ENCODE data around the gene DUSP8. TPM values are rescaled to one million over a fixed set of nuclear protein-coding genes. Genes with fewer than 3 reads are reported as not detected.
A peak's percentile ranks its signal among the peaks of the same experiment; 100 is the strongest.

The DUSP8 gene
- total and polyA plus RNA-seq, 2 donors (not counting 1 experiment from before 2014, with no cell fraction given), result 4.3 to 7.2 TPM

- ChIA-PET CTCF (interaction anchor here (1.1 to 1.9 kb wide), 3 partner anchors 8 to 19 kb away, joined by 3 to 7 read pairs (median 5); no protein-coding TSS in a partner anchor), POLR2A (no interaction called here)
- 68% methylated on average over 12 of the region's 13 CpGs for WGBS (ENCODE audit: insufficient coverage)
- Mint-ChIP-seq H3K4me3 (no peak overlapping the region), H3K27ac (no peak overlapping the region), H3K4me1 (peaks cover 7% of the 10 kb centered on the region), H3K27me3 (peaks cover 30% of the 10 kb centered on the region), H3K9me3 (ENCODE audit: insufficient read depth) (no peaks in the 10 kb centered on the region)
- Histone ChIP-seq H3K4me2 (replicated peaks; ENCODE audit: low read depth, low read length, poor library complexity, severe bottlenecking) (no peak overlapping the region), H3K4me1 (ENCODE audit: control insufficient read depth in 2 of 2, insufficient read depth in 2 of 2, low read length in 2 of 2) (peaks cover 0 to 10% of the 10 kb centered on the region in 2 donors), H3K4me3 (ENCODE audit: control extremely low read depth in 1 of 5, extremely low read depth in 1 of 5, insufficient read depth in 1 of 5, low read depth in 2 of 5, low read length in 4 of 5) (no peak overlapping the region), H3K27me3 (replicated peaks in 1 of 4; ENCODE audit: control extremely low read depth in 1 of 4, control insufficient read depth in 3 of 4, insufficient read depth in 4 of 4, low read length in 3 of 4) (peaks cover 0 to 36% (median 8%) of the 10 kb centered on the region in 4 experiments), H3K9me3 (ENCODE audit: control extremely low read depth in 1 of 3, control insufficient read depth in 2 of 3, insufficient read depth in 1 of 3, low read length in 2 of 3) (peaks cover 0 to 3% (median 0%) of the 10 kb centered on the region in 3 donors), H3K9ac (ENCODE audit: low read length) (no peak overlapping the region), H4K20me1 (ENCODE audit: control insufficient read depth, insufficient read depth, low read length, poor library complexity, severe bottlenecking) (no peaks in the 10 kb centered on the region), H2AFZ (ENCODE audit: insufficient read depth, low read depth, low read length, poor library complexity, severe bottlenecking) (no peak overlapping the region), H3K27ac (ENCODE audit: low read length in 2 of 2) (no peak overlapping the region), H3K79me2 (ENCODE audit: control insufficient read depth, insufficient read depth, low read length) (no peaks in the 10 kb centered on the region), H3K36me3 (replicated peaks in 1 of 2; ENCODE audit: control extremely low read depth in 1 of 2, control insufficient read depth in 1 of 2, extremely low read depth in 1 of 2, insufficient read depth in 2 of 2, low read length in 1 of 2) (no peaks in the 10 kb centered on the region)
- ATAC-seq (ENCODE audit: low read depth) (no peak), DNase-seq (peak; percentile 40)
- no peak for TF ChIP-seq EZH2 (IDR thresholded peaks at IDR 0.05; ENCODE audit: borderline replicate concordance, insufficient read depth, low read depth, low read length, poor library complexity, severe bottlenecking)
- no peak for TF ChIP-seq CTCF (IDR thresholded peaks at IDR 0.05)
- intact Hi-C loops (cut with micrococcal nuclease), result no loop called here
These were observed 16.9 kb downstream of the DUSP8 start for GRCh38 chr11:1554981-1555712.

Data from B cell (primary cell).